Karpas-422 (cell line): ENCODE measurements around the gene RABGGTA. TPM values are rescaled to one million over a fixed set of nuclear protein-coding genes. Genes with fewer than 3 reads are reported as not detected.

ENCODE experiments used
- DNase-seq: peaks from one replicate; pipeline ENCODE4 v3.0.0-alpha.2; 2015
- H2AFZ ChIP-seq: fragments of 200-600 bp; sonication (generic); 2 replicates; pipeline ENCODE4 v1.6.1; 2014; ENCODE audit warnings: antibody characterized with exemption, low read length, mixed read lengths
- H3K27ac ChIP-seq: fragments of 200-600 bp; sonication (generic); 2 replicates; pipeline ENCODE4 v1.5.1; 2014; ENCODE audit warnings: mild to moderate bottlenecking, low read length, moderate library complexity
- H3K27me3 ChIP-seq: fragments of 200-600 bp; sonication (generic); 2 replicates; pipeline ENCODE4 v1.6.1; 2014; ENCODE audit warnings: low read length, mixed read lengths
- H3K36me3 ChIP-seq: fragments of 200-600 bp; sonication (generic); 2 replicates; pipeline ENCODE4 v1.6.1; 2014; ENCODE audit warnings: low read length, mixed read lengths; ENCODE audit not compliant: insufficient read depth
- H3K4me1 ChIP-seq: fragments of 200-600 bp; sonication (generic); 2 replicates; pipeline ENCODE4 v1.6.1; 2014; ENCODE audit warnings: mild to moderate bottlenecking, low read length, mixed read lengths
- H3K4me2 ChIP-seq: fragments of 200-600 bp; sonication (generic); 2 replicates; pipeline ENCODE4 v1.6.1; 2014; ENCODE audit warnings: low read length, low read depth, mild to moderate bottlenecking; ENCODE audit not compliant: poor library complexity, severe bottlenecking
- H3K4me3 ChIP-seq: fragments of 200-600 bp; sonication (generic); 2 replicates; pipeline ENCODE4 v1.5.1; 2014; ENCODE audit warnings: mild to moderate bottlenecking, antibody characterized with exemption, low read length, mixed read lengths
- H3K79me2 ChIP-seq: fragments of 200-600 bp; sonication (generic); 2 replicates; pipeline ENCODE4 v1.6.1; 2014; ENCODE audit warnings: mild to moderate bottlenecking, low read length, mixed read lengths
- H3K9ac ChIP-seq: fragments of 200-600 bp; sonication (generic); 2 replicates; pipeline ENCODE4 v1.6.0; 2014; ENCODE audit warnings: low read length
- H3K9me2 ChIP-seq: fragments of 200-600 bp; sonication (generic), shearing (Covaris generic); replicated peaks from 2 replicates; pipeline ENCODE4 v1.6.0; 2014; ENCODE audit warnings: mild to moderate bottlenecking, low read length, moderate library complexity; ENCODE audit not compliant: insufficient read depth
- H3K9me3 ChIP-seq: fragments of 300-700, 200-600 bp; sonication (generic); 2 replicates; pipeline ENCODE4 v1.6.1; 2014; ENCODE audit warnings: low read length, mixed read lengths
- H4K20me1 ChIP-seq: fragments of 200-600 bp; sonication (generic); 2 replicates; pipeline ENCODE4 v1.6.1; 2014; ENCODE audit warnings: mild to moderate bottlenecking, antibody characterized with exemption, low read length, low read depth; ENCODE audit not compliant: insufficient read depth
- total RNA-seq: library from RNA; depleted of rRNA; stranded (reverse); fragments of >200 nt; shearing (Covaris generic); gene quantifications from 2 replicates; pipeline ENCODE4 v1.2.3, GENCODE V29; 2014; ENCODE audit warnings: low replicate concordance

RABGGTA gene
- total RNA-seq, 1 experiment from 2014 or later = 45.1 TPM

DNA sequence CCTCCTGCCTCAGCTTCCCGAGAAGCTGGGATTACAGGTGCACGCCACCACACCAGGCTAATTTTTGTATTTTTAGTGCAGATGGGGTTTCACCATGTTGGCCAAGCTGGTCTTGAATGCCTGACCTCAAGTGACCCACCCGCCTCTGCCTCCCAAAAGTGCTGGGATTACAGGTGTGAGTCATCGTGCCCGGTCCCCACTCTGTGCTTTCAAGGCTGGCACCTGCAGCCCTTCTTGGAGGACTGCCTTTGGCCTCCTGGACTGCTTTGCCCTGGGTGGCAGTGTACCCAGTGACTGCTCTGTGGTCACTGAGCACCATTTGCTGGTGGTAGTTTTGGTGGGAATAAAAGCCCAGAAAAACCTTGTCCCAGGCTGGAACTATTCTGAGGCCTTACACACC is 15.6 kb upstream of the RABGGTA start:
- Histone ChIP-seq H3K36me3 (peaks cover 12% of the 10 kb centered on the region; the same call in 1 of the 2 replicates), H2AFZ (no peak overlapping the region), H4K20me1 (no peaks in the 10 kb centered on the region), H3K27me3 (no peaks in the 10 kb centered on the region), H3K4me1 (no peaks in the 10 kb centered on the region), H3K9me2 (no peaks in the 10 kb centered on the region), H3K9ac (no peak overlapping the region), H3K4me3 (no peak overlapping the region), H3K27ac (no peak overlapping the region), H3K4me2 (no peak overlapping the region), H3K79me2 (peaks cover 14% of the 10 kb centered on the region; the same call in 1 of the 2 replicates), H3K9me3 (no peaks in the 10 kb centered on the region)
- DNase-seq = no peak

DNA sequence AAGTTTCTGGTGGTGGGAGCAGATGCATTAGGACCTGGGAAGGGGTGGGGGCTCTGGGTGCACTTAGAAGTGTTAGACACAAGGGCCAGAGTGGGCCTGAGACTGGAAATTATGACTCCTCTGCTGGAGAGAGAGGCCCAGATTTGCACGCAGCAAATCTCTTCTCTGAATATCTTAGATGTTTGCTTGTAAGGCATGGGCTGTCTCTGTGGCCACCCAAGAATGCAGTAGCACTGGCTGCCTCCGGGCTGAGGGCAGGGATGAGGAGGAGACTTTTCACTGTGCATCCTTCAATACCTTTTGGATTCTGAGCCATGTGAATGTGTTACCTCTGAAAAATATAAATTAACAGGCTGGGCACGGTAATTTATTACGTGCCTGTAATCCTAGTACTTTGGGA is 14.0 kb upstream of the RABGGTA start:
- DNase-seq = no peak
- H3K27ac ChIP-seq = no peak overlapping the region

DNA sequence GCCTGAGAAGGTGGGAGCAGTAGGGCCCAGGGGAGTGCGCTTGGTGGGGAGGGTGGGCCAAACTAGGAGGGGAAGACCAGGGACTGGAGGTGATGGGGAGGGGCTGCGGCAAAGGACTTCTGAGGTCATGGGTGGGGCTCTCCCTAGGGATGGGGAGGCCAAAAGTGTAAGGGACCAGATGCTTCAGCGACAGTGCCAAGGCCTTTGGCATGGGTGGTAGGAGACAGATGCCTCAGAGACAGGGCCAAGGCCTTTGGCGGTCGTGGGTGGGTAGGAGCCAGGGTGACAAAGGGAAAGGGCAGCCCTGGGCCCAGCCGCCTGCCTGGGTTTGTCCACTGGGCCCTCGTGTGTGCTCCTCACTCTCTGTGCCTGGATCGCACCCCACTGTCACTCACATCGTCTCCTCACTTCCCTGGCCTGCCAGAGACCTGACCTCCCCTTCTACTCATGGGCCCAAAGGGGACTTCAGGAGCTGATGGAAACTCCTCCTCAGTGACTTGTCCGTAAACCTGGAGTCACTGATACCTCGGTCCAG is 13.2 kb upstream of the RABGGTA start:
- Histone ChIP-seq H3K79me2 (peaks cover 23% of the 10 kb centered on the region), H3K36me3 (peaks cover 4% of the 10 kb centered on the region; the same call in 1 of the 2 replicates), H3K4me1 (peaks cover 9% of the 10 kb centered on the region), H3K9me2 (no peaks in the 10 kb centered on the region), H3K27me3 (no peaks in the 10 kb centered on the region), H2AFZ (no peak overlapping the region), H3K4me2 (no peak overlapping the region), H3K9ac (no peak overlapping the region), H3K4me3 (no peak overlapping the region), H3K9me3 (no peaks in the 10 kb centered on the region), H4K20me1 (no peaks in the 10 kb centered on the region), H3K27ac (no peak overlapping the region)
- DNase-seq = no peak

More for the DNA sequence above, 14.0 kb upstream of the RABGGTA start:
- Histone ChIP-seq H3K27me3 (no peaks in the 10 kb centered on the region), H3K9ac (no peak overlapping the region; the same call in 1 of the 2 replicates), H3K4me3 (no peak overlapping the region), H4K20me1 (no peaks in the 10 kb centered on the region), H2AFZ (no peak overlapping the region), H3K4me2 (no peak overlapping the region), H3K79me2 (peaks cover 18% of the 10 kb centered on the region; the same call in 1 of the 2 replicates), H3K36me3 (peaks cover 12% of the 10 kb centered on the region; the same call in 1 of the 2 replicates), H3K4me1 (peaks cover under 1% of the 10 kb centered on the region; the same call in 1 of the 2 replicates), H3K9me3 (no peaks in the 10 kb centered on the region), H3K9me2 (no peaks in the 10 kb centered on the region)

DNA sequence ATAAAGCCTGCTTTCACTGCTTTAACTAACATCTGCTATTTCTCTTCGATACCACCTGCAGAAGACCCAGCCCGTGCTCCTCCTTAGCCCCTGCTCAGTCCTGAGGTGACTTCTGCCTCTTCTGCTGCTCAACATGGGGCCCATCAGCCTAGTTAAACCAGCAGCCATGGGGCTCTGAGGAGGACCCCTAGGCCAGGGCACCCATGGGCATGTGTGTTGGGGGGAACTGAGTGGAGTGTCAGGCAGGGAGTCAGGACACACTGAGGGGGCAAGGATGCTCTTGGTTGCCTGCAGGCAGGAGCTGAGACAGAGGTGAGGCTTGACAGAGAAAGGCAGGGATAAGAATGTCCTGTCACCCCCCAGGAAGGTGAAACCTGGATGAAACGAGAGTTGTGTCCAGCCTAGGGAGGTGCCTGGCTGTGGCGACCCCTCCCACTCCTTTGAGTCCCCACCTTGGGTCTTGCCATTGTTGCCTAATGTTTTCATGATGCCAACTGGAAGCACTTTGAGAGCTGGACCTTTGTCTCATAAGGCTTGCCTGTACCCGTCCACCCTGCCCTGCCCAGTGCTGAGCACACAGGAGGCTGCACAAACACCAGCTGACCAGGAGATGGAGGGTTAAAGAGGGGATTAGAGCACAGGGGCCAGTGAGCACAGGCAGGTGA is 12.5 kb upstream of the RABGGTA start:
- Histone ChIP-seq H3K9me2 (no peaks in the 10 kb centered on the region), H3K4me2 (no peak overlapping the region), H3K9me3 (no peaks in the 10 kb centered on the region), H3K27me3 (no peaks in the 10 kb centered on the region), H3K36me3 (no peaks in the 10 kb centered on the region), H3K9ac (no peak overlapping the region), H3K4me3 (no peak overlapping the region), H3K79me2 (peaks cover 19% of the 10 kb centered on the region), H3K4me1 (peaks cover 15% of the 10 kb centered on the region), H4K20me1 (no peaks in the 10 kb centered on the region), H3K27ac (no peak overlapping the region), H2AFZ (no peak overlapping the region)
- no peak for DNase-seq

DNA sequence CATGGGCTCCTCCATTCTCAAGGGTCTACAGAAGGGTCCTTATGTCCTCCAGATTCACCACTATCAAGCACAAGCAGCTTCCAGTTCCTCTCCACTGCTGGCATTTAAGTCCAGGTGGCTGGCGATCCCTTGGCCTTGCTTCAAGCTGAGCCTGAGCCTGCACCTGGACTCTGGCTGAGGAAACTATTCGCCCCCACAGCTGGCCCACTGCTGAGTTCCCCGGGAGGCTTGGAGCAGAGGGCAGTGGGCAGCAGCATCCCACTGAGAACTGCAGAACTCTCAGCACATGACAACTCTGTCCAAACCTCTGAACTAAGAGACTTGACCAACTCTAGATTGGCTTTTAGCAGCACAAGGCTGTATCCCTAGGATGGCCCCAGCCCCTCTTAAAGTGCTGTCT is 11.3 kb upstream of the RABGGTA start:
- Histone ChIP-seq H3K79me2 (peaks cover 15% of the 10 kb centered on the region), H3K4me1 (peaks cover 26% of the 10 kb centered on the region)

DNA sequence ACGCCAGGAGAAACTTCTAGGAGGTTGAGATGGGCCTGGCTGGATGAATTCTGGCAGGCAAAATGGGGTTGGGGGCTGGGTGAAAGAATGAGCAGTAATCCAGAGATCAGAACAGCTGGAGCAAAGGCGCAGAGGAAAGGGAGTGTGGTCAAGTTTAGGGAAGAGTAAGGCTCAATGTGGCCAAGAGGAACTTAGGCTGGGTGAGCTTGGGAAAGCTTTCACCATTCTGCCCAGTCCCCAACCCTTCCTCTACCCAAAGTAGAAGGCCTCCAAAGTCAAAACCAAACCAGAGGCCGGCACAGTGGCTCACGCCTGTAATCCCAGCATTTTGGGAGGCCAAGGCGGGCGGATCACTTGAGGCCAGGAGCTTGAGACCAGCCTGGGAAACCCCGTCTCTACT is 10.2 kb upstream of the RABGGTA start:
- Histone ChIP-seq H3K4me2 (no peak overlapping the region), H3K4me1 (peaks cover 32% of the 10 kb centered on the region), H3K9ac (no peak overlapping the region), H3K27ac (no peak overlapping the region), H2AFZ (no peak overlapping the region), H3K4me3 (no peak overlapping the region), H3K9me2 (no peaks in the 10 kb centered on the region), H3K36me3 (no peaks in the 10 kb centered on the region), H3K9me3 (no peaks in the 10 kb centered on the region), H3K79me2 (peaks cover 12% of the 10 kb centered on the region), H3K27me3 (no peaks in the 10 kb centered on the region), H4K20me1 (no peaks in the 10 kb centered on the region)
- no peak for DNase-seq

More for the DNA sequence above, 11.3 kb upstream of the RABGGTA start:
- H4K20me1 ChIP-seq = no peaks in the 10 kb centered on the region
- H3K9me3 ChIP-seq = no peaks in the 10 kb centered on the region
- no peak overlapping the region for H3K27ac ChIP-seq
- no peak overlapping the region for H2AFZ ChIP-seq
- H3K36me3 ChIP-seq = no peaks in the 10 kb centered on the region
- DNase-seq = no peak
- H3K27me3 ChIP-seq = no peaks in the 10 kb centered on the region
- H3K4me2 ChIP-seq = no peak overlapping the region
- H3K9me2 ChIP-seq = no peaks in the 10 kb centered on the region
- H3K9ac ChIP-seq = no peak overlapping the region
- H3K4me3 ChIP-seq = no peak overlapping the region

DNA sequence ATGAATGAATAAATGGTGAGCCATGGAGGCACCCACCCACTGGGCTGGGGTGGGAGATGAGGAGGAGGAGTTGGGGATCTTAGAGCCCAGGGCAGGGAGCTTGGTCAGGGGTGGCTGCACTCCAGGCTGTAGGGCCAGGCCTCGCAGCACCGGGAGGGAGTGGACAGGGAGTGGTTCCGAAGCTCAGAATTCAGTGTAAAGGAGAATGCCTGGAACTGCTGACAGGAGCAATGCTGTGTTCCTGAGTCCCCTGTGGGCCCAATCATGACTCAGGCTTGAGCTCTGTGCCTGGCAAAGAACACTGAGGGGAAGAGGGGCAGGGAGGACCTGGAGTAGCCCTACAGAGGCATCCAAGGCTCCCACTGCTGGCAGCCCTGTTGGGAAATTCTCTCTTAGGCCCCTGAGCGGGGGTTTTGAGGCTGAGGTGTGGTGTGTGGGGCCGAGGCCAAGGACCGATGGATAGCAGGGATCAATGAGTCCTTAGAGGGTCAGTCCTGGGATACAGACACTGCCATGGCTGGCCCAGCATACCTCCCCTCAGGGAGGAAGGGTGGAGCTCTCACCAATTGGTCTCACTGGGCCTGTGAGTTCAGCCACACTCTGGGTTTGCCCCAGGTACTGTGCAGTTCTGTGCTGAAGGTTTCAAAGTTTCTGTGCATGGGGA is 9.5 kb upstream of the RABGGTA start:
- Histone ChIP-seq H3K4me2 (no peak overlapping the region), H3K4me3 (no peak overlapping the region), H4K20me1 (no peaks in the 10 kb centered on the region), H3K27me3 (no peaks in the 10 kb centered on the region), H3K9me3 (no peaks in the 10 kb centered on the region), H2AFZ (no peak overlapping the region), H3K36me3 (no peaks in the 10 kb centered on the region), H3K9ac (no peak overlapping the region), H3K9me2 (no peaks in the 10 kb centered on the region), H3K79me2 (peaks cover 12% of the 10 kb centered on the region), H3K4me1 (peaks cover 32% of the 10 kb centered on the region), H3K27ac (no peak overlapping the region)
- no peak for DNase-seq
